GM18502 (cell line): Measurements from ENCODE around the gene IKBKE.

Experiments
- ATAC-seq: cut with Tn5 transposase; IDR thresholded peaks from one replicate; pipeline ENCODE4 v1.9.1; 2021; ENCODE audit warnings: mild to moderate bottlenecking; ENCODE audit not compliant: unreplicated experiment, poor library complexity

IKBKE gene

DNA sequence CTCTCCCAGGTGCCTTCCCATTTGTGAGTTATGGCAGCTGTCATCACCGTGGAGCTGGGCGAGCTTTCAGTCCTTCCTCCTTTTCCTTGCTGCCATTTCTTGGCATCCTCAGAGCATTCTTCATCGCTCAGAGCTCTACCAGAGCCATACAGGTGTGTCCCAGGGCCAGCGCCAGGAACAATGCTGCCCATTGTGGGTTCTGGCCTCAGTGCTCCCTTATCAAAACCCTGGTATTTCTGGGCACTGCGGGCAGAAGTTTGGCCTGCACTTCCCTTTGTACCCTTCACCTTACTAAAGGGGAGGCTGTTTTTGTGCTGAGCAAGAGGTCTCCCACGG lies 65.5 kb downstream of the IKBKE start:
- no peak for ATAC-seq

GRCh38 chr1:206537141-206537540 lies 66.9 kb downstream of the IKBKE start:
- no peak for ATAC-seq

DNA sequence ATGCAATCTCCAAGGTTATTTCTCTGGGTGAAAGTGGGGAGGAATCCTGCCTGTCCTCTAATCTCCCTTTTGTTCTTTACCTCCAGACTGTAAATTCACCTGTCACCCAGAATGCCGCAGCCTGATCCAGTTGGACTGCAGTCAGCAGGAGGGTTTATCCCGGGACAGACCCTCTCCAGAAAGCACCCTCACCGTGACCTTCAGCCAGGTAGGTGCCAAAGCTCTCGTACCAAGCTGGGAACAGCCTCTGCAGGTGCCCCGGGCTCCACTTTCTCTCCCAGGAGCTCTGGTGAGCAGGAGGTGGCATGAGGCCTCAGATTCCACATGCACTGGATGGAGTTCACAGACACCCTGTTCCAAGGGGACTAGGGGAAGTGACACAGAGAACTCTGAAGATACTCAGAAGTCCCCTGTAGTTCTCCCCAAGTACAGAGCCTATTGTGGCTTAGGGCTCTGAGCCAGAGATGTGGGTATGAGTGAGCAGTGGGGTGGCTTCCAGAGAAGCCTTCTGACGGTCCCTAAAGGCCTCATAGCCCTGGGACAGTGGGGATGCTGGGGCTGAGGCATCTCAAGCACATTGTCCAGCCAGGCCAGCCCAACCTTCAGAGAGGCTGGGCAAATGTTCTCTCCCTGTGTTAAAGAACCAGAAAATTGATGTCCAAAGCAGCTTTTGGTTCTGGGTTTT lies 68.0 kb downstream of the IKBKE start:
- ATAC-seq: no peak

DNA sequence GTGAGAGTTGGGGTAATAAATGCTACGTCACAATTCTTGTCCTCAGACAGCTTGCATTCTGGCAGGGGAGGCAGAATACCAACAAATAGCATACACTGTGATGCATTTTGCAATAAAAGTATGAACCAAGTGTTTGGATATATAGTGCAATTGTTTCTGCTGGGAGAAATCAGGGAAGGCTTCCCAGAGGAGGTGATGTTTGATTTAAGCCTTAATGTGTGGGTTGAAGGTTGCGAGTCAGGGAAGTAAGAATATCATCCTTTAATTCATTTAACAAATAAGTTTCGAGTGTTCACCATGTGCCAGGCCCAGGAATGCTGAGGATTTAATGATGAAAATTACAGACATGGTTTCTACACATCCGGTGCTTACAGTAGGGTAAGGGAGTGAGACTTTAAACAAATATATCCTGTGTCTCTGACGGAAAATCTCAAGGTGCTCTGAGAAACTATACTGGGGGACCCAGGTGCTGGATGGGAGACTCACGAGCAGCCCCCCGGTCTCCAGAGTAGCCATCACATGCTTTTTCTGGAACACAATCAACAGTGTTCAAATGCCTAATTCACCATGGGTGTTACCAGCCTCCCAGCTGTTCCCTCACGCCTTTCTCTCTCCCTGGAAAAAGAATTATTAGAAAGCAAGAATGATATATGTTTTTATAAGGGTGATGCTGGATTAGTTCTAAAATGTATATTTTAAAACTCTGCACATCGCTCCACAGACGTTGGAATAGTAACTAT lies 68.8 kb downstream of the IKBKE start:
- no peak for ATAC-seq

DNA sequence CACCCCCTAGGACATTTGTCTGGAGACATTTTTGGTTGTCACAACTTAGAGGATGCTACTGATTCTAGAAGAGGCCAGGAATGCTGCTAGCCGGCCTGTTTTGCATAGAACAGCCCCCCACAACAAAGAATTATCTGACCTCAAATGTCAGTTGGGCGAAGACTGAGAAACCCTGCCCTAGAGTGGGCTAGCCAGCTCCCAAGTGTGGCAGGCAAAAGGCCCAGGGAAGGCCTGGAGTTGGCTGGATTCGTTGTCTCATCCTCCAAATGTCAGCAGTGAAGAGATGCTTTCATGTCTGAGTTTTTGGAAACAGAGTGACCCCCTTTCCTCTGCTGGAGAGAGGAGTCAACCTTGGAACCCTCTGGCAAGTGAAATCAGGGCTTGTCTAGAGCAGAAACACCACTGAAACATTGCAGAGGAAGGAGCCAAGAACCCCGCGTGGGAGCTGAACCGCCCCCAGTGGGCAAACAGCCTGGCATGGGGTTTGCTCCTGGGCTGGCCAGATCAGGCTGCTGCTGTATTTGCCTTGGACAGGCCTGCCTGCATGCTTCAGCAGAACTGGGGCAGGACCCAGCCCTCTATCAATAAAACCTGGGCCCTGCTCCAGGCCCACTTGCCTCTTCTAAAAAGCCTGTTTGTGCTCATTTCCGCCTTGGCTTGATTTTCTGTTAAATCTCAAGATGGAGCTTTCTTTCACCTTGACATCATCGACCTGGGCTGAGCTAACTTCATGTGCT lies 69.9 kb downstream of the IKBKE start:
- no peak for ATAC-seq

GRCh38 chr1:206541236-206541833 lies 71.1 kb downstream of the IKBKE start:
- no peak for ATAC-seq

DNA sequence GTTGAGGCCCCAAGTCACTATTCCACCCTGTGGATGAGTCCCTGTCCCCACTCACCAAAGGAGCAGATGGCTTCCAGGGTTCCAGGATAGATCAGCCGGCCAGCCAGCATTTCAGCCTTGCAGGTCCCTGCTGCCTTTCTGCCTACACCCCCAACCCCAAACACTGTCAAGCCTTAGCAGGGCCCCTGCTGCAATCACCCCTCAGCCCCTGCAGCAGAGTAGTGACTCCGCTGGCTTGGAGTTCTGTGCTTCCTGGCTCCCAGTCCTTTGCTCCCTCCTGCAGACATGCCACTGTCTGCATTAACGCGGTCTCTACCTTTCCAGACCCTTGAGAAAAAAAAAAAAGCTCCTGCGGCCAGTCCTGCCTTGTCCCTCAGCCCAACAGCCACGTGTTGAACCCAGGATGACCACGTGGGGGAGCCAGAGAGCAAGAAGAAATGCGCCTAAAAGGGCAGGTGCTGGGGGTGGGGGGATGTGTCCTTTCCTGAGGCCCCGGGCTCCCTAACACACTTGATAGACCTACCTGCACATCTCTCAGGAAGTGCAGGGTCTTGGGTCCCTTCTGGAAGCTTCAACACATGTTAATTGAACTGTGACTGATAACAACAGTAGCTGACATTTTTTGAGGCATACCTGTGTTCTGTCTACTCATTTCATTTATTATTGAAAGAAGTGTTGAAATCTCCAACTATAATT lies 74.4 kb downstream of the IKBKE start:
- no peak for ATAC-seq

DNA sequence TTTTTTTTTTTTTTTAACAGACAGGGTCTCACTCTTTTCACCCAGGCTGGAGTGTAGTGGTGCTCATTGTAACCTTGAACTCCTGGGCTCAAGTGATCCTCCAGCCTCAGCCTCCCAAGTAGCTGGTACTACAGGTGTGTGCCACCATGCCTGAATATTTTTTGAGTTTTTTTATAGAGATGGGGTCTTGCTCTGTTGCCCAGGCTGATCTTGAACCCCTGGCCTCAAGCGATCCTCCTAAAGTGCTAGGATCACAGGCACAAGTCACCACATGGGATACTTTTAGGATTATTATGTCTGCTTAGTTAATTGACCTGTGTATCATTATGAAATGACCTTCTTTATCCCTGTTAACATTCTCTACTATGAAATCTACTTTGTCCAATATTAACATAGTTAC lies 75.1 kb downstream of the IKBKE start:
- no peak for ATAC-seq
